Gastrocnemius medialis (tissue), 4 donors: ENCODE results near the gene LZTR1. TPM values are rescaled to one million over a fixed set of nuclear protein-coding genes. Genes with fewer than 3 reads are reported as not detected.

ENCODE experiments used
- ATAC-seq, 2 donors: fragments of 150-250 bp; one replicate each; pipeline ENCODE4 v1.9.1; 2016
- DNase-seq, 2 donors: peaks; one replicate each; pipeline ENCODE4 v3.0.0-alpha.2; 2019
- H3K27ac ChIP-seq, 4 donors: fragments of 200-600 bp; sonication (generic); 1 replicate in 1 of 4; 2 replicates in 3 of 4; pipeline ENCODE4 v1.5.1; 2016 to 2018; ENCODE audit warnings: mild to moderate bottlenecking in 2 of 4, moderate library complexity in 1 of 4
- H3K27me3 ChIP-seq, 3 donors: fragments of 200-600 bp; sonication (generic) in 2 of 3; 1 replicate in 1 of 3; 2 replicates in 2 of 3; pipeline versions ENCODE4 v1.5.1 to v1.6.0; 2016 to 2019; ENCODE audit warnings: mild to moderate bottlenecking in 1 of 3, moderate library complexity in 1 of 3
- H3K36me3 ChIP-seq, 2 donors: fragments of 200-600 bp; sonication (generic) in 1 of 2; one replicate each; pipeline ENCODE4 v1.5.1; 2017 to 2018
- H3K4me1 ChIP-seq, 2 donors: fragments of 200-600 bp; sonication (generic) in 1 of 2; one replicate each; pipeline ENCODE4 v1.5.1; 2016 to 2017; ENCODE audit warnings: mild to moderate bottlenecking in 2 of 2
- H3K4me3 ChIP-seq, 4 donors: fragments of 200-600 bp; sonication (generic) in 3 of 4; 1 replicate in 1 of 4; 2 replicates in 3 of 4; pipeline ENCODE4 v1.5.1; 2016 to 2019; ENCODE audit warnings: mild to moderate bottlenecking in 2 of 4
- H3K9me3 ChIP-seq, 3 donors: fragments of 200-600 bp; sonication (generic) in 2 of 3; 1 replicate in 1 of 3; 2 replicates in 2 of 3; pipeline ENCODE4 v1.5.1; 2016 to 2019
- POLR2A ChIP-seq, 2 donors: fragments of 450-650 bp; IDR thresholded peaks; one replicate each; pipeline ENCODE4 v1.6.1; 2017; ENCODE audit warnings: antibody characterized with exemption in 2 of 2, mild to moderate bottlenecking in 2 of 2, moderate library complexity in 2 of 2
- in situ Hi-C, 4 donors: fragments of 200-750 bp; cut with MboI; loops; one replicate each; pipeline versions ENCODE4 v1.15.0 to v1.8.0; 2017; ENCODE audit warnings: low sequenced_read_pairs in 4 of 4
- intact Hi-C: fragments of 100-400 bp; cut with DNase I; formaldehyde crosslinking; loops from one replicate; pipeline ENCODE4 v1.15.1; 2023; ENCODE audit warnings: low total_unique reads
- total RNA-seq, 4 donors: library from RNA; depleted of rRNA; stranded (reverse); fragments of >200 nt; gene quantifications; one replicate each; pipeline versions ENCODE4 v1.1.0 to v1.2.3, GENCODE V29; 2016
- TF ChIP-seq, protein P1 (sequence below), 5 experiments: fragments of 450-650 bp in 3 of 5; fragments of 200-600 bp in 2 of 5; sonication (generic) in 2 of 5; IDR thresholded peaks in 4 of 5; conservative IDR thresholded peaks in 1 of 5; 1 replicate in 4 of 5; 2 replicates in 1 of 5; pipeline ENCODE4 v1.5.1; 2016 to 2019; ENCODE audit warnings: antibody characterized with exemption in 5 of 5, mild to moderate bottlenecking in 3 of 5, moderate library complexity in 3 of 5

LZTR1 gene
- total RNA-seq, 4 donors from 2014 or later, result 25.4 to 36.4 (median 26.3) TPM

DNA sequence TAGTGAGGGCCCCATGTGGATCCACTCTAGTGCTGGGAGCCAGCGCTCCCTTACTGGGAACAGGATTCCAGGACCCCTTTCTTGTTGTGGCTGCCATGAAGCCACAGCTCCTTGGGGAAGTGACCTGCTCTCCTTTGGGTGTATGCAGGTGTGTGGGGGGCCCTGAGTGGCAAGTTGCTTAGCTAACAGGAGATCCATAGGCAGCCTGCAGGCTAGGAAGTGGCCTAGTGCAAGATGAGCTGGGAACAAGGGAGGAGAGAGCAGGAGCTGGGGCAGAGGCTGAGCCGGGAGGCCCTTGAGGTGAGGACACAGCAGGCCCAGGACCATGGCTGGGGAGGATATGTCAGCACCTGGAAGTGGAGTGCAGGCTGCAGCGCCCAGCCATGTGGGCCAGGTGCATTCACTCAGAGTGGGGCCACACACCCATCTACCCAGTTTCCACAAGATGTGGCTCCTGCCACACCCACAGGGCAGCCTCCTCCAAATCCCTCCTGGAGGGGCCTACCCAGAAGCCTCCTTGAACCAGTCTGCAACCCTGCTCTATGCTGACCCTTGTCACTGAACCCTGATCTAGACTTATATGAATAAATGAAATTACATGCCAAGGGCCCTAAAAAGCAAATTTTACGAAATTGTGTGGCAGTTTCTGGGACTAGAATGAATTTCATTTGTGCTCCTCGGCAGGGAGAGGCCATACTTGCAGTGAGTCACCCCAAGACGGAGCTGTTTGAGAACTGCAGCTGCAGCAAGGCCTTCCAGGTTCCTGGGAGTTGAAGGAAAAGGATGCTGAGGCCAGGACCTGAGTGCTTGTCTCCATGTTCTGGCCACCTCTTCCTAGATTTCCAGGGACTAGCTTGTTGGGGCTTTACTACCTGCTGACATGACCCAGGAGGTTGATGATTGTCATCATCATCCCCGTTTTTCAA, 16.6 kb downstream of the LZTR1 start:
- DNase-seq (no peak), ATAC-seq (no peak)
- Histone ChIP-seq H3K4me1 (peaks cover 20 to 30% of the 10 kb centered on the region in 2 donors), H3K4me3 (no peak overlapping the region), H3K9me3 (no peaks in the 10 kb centered on the region), H3K27ac (no peak overlapping the region), H3K27me3 (no peaks in the 10 kb centered on the region), H3K36me3 (peaks cover 0 to 47% of the 10 kb centered on the region in 2 donors)
- intact Hi-C loops (loop anchor here (5.0 kb wide), 1 partner anchor 36 kb away; no protein-coding TSS in a partner anchor), in situ Hi-C loops (no loop called here)
- TF ChIP-seq, protein P1, sequence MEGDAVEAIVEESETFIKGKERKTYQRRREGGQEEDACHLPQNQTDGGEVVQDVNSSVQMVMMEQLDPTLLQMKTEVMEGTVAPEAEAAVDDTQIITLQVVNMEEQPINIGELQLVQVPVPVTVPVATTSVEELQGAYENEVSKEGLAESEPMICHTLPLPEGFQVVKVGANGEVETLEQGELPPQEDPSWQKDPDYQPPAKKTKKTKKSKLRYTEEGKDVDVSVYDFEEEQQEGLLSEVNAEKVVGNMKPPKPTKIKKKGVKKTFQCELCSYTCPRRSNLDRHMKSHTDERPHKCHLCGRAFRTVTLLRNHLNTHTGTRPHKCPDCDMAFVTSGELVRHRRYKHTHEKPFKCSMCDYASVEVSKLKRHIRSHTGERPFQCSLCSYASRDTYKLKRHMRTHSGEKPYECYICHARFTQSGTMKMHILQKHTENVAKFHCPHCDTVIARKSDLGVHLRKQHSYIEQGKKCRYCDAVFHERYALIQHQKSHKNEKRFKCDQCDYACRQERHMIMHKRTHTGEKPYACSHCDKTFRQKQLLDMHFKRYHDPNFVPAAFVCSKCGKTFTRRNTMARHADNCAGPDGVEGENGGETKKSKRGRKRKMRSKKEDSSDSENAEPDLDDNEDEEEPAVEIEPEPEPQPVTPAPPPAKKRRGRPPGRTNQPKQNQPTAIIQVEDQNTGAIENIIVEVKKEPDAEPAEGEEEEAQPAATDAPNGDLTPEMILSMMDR (IDR thresholded peaks at IDR 0.05 in 4 of 5, conservative IDR thresholded peaks at IDR 0.05 in 1 of 5), result no peak
- TF ChIP-seq POLR2A (IDR thresholded peaks at IDR 0.05), result no peak

- DNase-seq, result no peak
- TF ChIP-seq, protein P1 (IDR thresholded peaks at IDR 0.05 in 4 of 5, conservative IDR thresholded peaks at IDR 0.05 in 1 of 5), result no peak
- no peak for TF ChIP-seq POLR2A (IDR thresholded peaks at IDR 0.05)
- peaks cover 0 to 38% of the 10 kb centered on the region in 2 donors for H3K36me3 ChIP-seq
- peaks cover 26 to 36% of the 10 kb centered on the region in 2 donors for H3K4me1 ChIP-seq
- H3K4me3 ChIP-seq, result peak overlapping the region in 1 of 4 donors; percentile 72
- no peak for ATAC-seq
- peak overlapping the region in 1 of 4 donors; percentile 96 for H3K27ac ChIP-seq
- intact Hi-C loops (loop anchor here (5.0 to 10.0 kb wide), 2 partner anchors 37 to 115 kb away; no protein-coding TSS in a partner anchor), in situ Hi-C loops (loop anchor here in 1 of 4 donors (10.0 kb wide), 1 partner anchor 115 kb away; no protein-coding TSS in a partner anchor)
- no peaks in the 10 kb centered on the region for H3K27me3 ChIP-seq
- no peaks in the 10 kb centered on the region for H3K9me3 ChIP-seq
Measured at GRCh38 chr22:20999350-21000206, 17.5 kb downstream of the LZTR1 start.

- H3K4me3 ChIP-seq, result peak overlapping the region; percentile 72 to 94 (median 85)
- TF ChIP-seq, protein P1 (IDR thresholded peaks at IDR 0.05 in 4 of 5, conservative IDR thresholded peaks at IDR 0.05 in 1 of 5), result no peak
- TF ChIP-seq POLR2A (IDR thresholded peaks at IDR 0.05), result no peak
- peak overlapping the region; percentile 92 to 99 (median 98) for H3K27ac ChIP-seq
- peaks cover 0 to 35% of the 10 kb centered on the region in 2 donors for H3K36me3 ChIP-seq
- peaks cover 26 to 36% of the 10 kb centered on the region in 2 donors for H3K4me1 ChIP-seq
- intact Hi-C loops, result loop anchor here (10.0 kb wide), 1 partner anchor 116 kb away; no protein-coding TSS in a partner anchor
- ATAC-seq (no peak), DNase-seq (no peak)
- H3K9me3 ChIP-seq, result no peaks in the 10 kb centered on the region
- H3K27me3 ChIP-seq, result no peaks in the 10 kb centered on the region
- in situ Hi-C loops, result loop anchor here in 1 of 4 donors (10.0 kb wide), 1 partner anchor 116 kb away; no protein-coding TSS in a partner anchor
Measured at GRCh38 chr22:21000207-21000986, 18.3 kb downstream of the LZTR1 start.
